HG03439 (cell line): ENCODE data around the gene XIRP2.
"Not testable (repeated sequence)": the region's sequence is repeated elsewhere in the genome, so short reads cannot be mapped to it uniquely, and the experiment has no call there.

Experiments used
- ATAC-seq: cut with Tn5 transposase; IDR thresholded peaks from one replicate; pipeline ENCODE4 v1.9.1; 2021; ENCODE audit warnings: mild to moderate bottlenecking, moderate library complexity; ENCODE audit not compliant: unreplicated experiment

Gene XIRP2

GRCh38 chr2:167187978-167188967 is 300.0 kb downstream of the XIRP2 start:
- no peak for ATAC-seq

GRCh38 chr2:167190053-167190452 is 301.8 kb downstream of the XIRP2 start:
- no peak for ATAC-seq

GRCh38 chr2:167191588-167191987 is 303.3 kb downstream of the XIRP2 start:
- ATAC-seq = no peak

- no peak for ATAC-seq
These were observed 304.6 kb downstream of the XIRP2 start for GRCh38 chr2:167192833-167193232.

- no peak for ATAC-seq
These were observed 308.4 kb downstream of the XIRP2 start for GRCh38 chr2:167196461-167197252.

GRCh38 chr2:167198009-167198408 is 309.7 kb downstream of the XIRP2 start:
- ATAC-seq = no peak

GRCh38 chr2:167198576-167198975 is 310.3 kb downstream of the XIRP2 start:
- no peak for ATAC-seq

GRCh38 chr2:167200019-167200418 is 311.7 kb downstream of the XIRP2 start:
- ATAC-seq = no peak

- ATAC-seq = no peak
These were observed 321.5 kb downstream of the XIRP2 start for GRCh38 chr2:167209784-167210183.

- peak; percentile 78 for ATAC-seq
These were observed 323.9 kb downstream of the XIRP2 start for GRCh38 chr2:167212014-167212648.

- no peak for ATAC-seq
These were observed 327.3 kb downstream of the XIRP2 start for GRCh38 chr2:167215595-167215994.

- no peak for ATAC-seq
These were observed 349.2 kb downstream of the XIRP2 start for GRCh38 chr2:167237478-167237877.

GRCh38 chr2:167240671-167241070 is 352.4 kb downstream of the XIRP2 start:
- ATAC-seq = no peak

GRCh38 chr2:167249197-167249596 is 360.9 kb downstream of the XIRP2 start:
- ATAC-seq = no peak

- no peak for ATAC-seq
These were observed 364.7 kb downstream of the XIRP2 start for GRCh38 chr2:167253025-167253424.

- no peak for ATAC-seq
These were observed 366.4 kb downstream of the XIRP2 start for GRCh38 chr2:167254721-167255120.

- ATAC-seq = no peak
These were observed 370.4 kb downstream of the XIRP2 start for GRCh38 chr2:167258712-167259111.

GRCh38 chr2:167264380-167264779 is 376.1 kb downstream of the XIRP2 start:
- ATAC-seq = no peak

GRCh38 chr2:167265004-167265403 is 376.7 kb downstream of the XIRP2 start:
- no peak for ATAC-seq

GRCh38 chr2:167265722-167266121 is 377.4 kb downstream of the XIRP2 start:
- ATAC-seq = no peak

GRCh38 chr2:167268245-167268644 is 380.0 kb downstream of the XIRP2 start:
- ATAC-seq = not testable (repeated sequence)
